ENCODE measurements around the gene KIF3B. TPM values are rescaled to one million over a fixed set of nuclear protein-coding genes. Genes with fewer than 3 reads are reported as not detected.
"Not testable (repeated sequence)": the region's sequence is repeated elsewhere in the genome, so short reads cannot be mapped to it uniquely, and the experiment has no call there.

Gene KIF3B
- total RNA-seq, 4 donors from 2014 or later, result 21.4 to 29.0 (median 24.4) TPM

GRCh38 chr20:32244959-32245358, 32.5 kb upstream of the KIF3B start:
- no peak for ATAC-seq
- H3K4me1 ChIP-seq, result no peaks in the 10 kb centered on the region
- no peaks in the 10 kb centered on the region for H3K36me3 ChIP-seq
- WGBS, 2 donors (ENCODE audit: low coverage in 1 of 2), result 78 to 87% methylated on average over 4 of the region's 4 CpGs
- no peaks in the 10 kb centered on the region for H3K27me3 ChIP-seq
- H3K4me3 ChIP-seq, result no peak overlapping the region
- no peak overlapping the region for H3K27ac ChIP-seq
- no peaks in the 10 kb centered on the region for H3K9me3 ChIP-seq
- TF ChIP-seq POLR2AphosphoS5 (IDR thresholded peaks at IDR 0.05) (no peak), EP300 (IDR thresholded peaks at IDR 0.05) (no peak), CTCF (IDR thresholded peaks at IDR 0.05) (no peak), POLR2A (IDR thresholded peaks at IDR 0.05) (no peak)

GRCh38 chr20:32246208-32246607, 31.2 kb upstream of the KIF3B start:
- not testable (repeated sequence) for H3K4me3 ChIP-seq, H3K4me1 ChIP-seq, H3K27ac ChIP-seq, H3K9me3 ChIP-seq, ATAC-seq, H3K36me3 ChIP-seq, H3K27me3 ChIP-seq
- WGBS, 2 donors (ENCODE audit: low coverage in 1 of 2), result 90% methylated on average over 2 to 5 of the region's 5 CpGs

GRCh38 chr20:32248043-32248442, 29.4 kb upstream of the KIF3B start:
- Histone ChIP-seq H3K4me1 (no peaks in the 10 kb centered on the region), H3K4me3 (no peak overlapping the region), H3K27ac (no peak overlapping the region), H3K27me3 (no peaks in the 10 kb centered on the region), H3K36me3 (no peaks in the 10 kb centered on the region), H3K9me3 (no peaks in the 10 kb centered on the region)
- 84% methylated on average over 4 of the region's 5 CpGs; no CpG with 5 or more reads in 1 of the 2 donors for WGBS, 2 donors (ENCODE audit: low coverage in 1 of 2)
- ATAC-seq, result no peak
- TF ChIP-seq EP300 (IDR thresholded peaks at IDR 0.05) (no peak), CTCF (IDR thresholded peaks at IDR 0.05) (no peak), POLR2AphosphoS5 (IDR thresholded peaks at IDR 0.05) (no peak), POLR2A (IDR thresholded peaks at IDR 0.05) (no peak)

GRCh38 chr20:32249030-32249738, 28.3 kb upstream of the KIF3B start:
- Histone ChIP-seq H3K36me3 (no peaks in the 10 kb centered on the region), H3K27me3 (no peaks in the 10 kb centered on the region), H3K27ac (no peak overlapping the region), H3K4me3 (no peak overlapping the region), H3K4me1 (no peaks in the 10 kb centered on the region), H3K9me3 (no peaks in the 10 kb centered on the region)
- TF ChIP-seq EP300 (IDR thresholded peaks at IDR 0.05), result no peak
- no peak for TF ChIP-seq CTCF (IDR thresholded peaks at IDR 0.05)
- no peak for TF ChIP-seq POLR2A (IDR thresholded peaks at IDR 0.05)
- no peak for TF ChIP-seq POLR2AphosphoS5 (IDR thresholded peaks at IDR 0.05)
- 75 to 85% methylated on average over 8 of the region's 9 CpGs for WGBS, 2 donors (ENCODE audit: low coverage in 1 of 2)
- ATAC-seq, result no peak

- Histone ChIP-seq H3K4me1 (peaks cover 0 to 1% (median 0%) of the 10 kb centered on the region in 3 donors), H3K27me3 (no peaks in the 10 kb centered on the region), H3K4me3 (no peak overlapping the region), H3K9me3 (no peaks in the 10 kb centered on the region), H3K36me3 (no peaks in the 10 kb centered on the region), H3K27ac (no peak overlapping the region)
- no peak for ATAC-seq
- 33 to 51% methylated on average over 1 to 3 of the region's 3 CpGs for WGBS, 2 donors (ENCODE audit: low coverage in 1 of 2)
- no peak for TF ChIP-seq EP300 (IDR thresholded peaks at IDR 0.05)
- no peak for TF ChIP-seq POLR2AphosphoS5 (IDR thresholded peaks at IDR 0.05)
- no peak for TF ChIP-seq POLR2A (IDR thresholded peaks at IDR 0.05)
- TF ChIP-seq CTCF (IDR thresholded peaks at IDR 0.05), result no peak
These were observed 26.0 kb upstream of the KIF3B start for GRCh38 chr20:32251470-32251869.
